Brain microvascular endothelial cell (primary cell): ENCODE results near the gene FOXP4.

Experiments
- DNase-seq: peaks from one replicate; pipeline ENCODE4 v3.0.0-alpha.2; 2020
- H3K27ac ChIP-seq: fragments of 250-450 bp; sonication (Bioruptor Pico); 2 replicates; pipeline ENCODE4 v1.5.1; 2020; ENCODE audit warnings: mild to moderate bottlenecking, moderate library complexity
- H3K27me3 ChIP-seq: fragments of 250-450 bp; sonication (Bioruptor Pico); replicated peaks from 2 replicates; pipeline ENCODE4 v1.5.1; 2020; ENCODE audit warnings: mild to moderate bottlenecking
- H3K36me3 ChIP-seq: fragments of 250-450 bp; sonication (Bioruptor Pico); replicated peaks from 2 replicates; pipeline ENCODE4 v1.5.1; 2020; ENCODE audit warnings: mild to moderate bottlenecking
- H3K4me3 ChIP-seq: 2 replicates; pipeline ENCODE4 v1.5.1; 2011; ENCODE audit warnings: low read depth, mild to moderate bottlenecking, control low read depth, low read length, moderate library complexity
- CTCF ChIP-seq: IDR thresholded peaks from 2 replicates; pipeline ENCODE4 v1.5.1; 2011; ENCODE audit warnings: low read depth, mild to moderate bottlenecking, moderate library complexity, low read length, control low read depth, inconsistent platforms; ENCODE audit errors: missing control alignments
- in situ Hi-C: cut with HindIII; loops from 2 replicates; pipeline ENCODE4 v1.10.0; 2017; ENCODE audit warnings: low sequenced_read_pairs, low pct_ligation_motif_present

FOXP4 gene

GRCh38 chr6:41519305-41519744 is 26.9 kb upstream of the FOXP4 start:
- no peak for TF ChIP-seq CTCF
- DNase-seq: no peak
- H3K27ac ChIP-seq: no peak overlapping the region
- no peak overlapping the region for H3K4me3 ChIP-seq
- in situ Hi-C loops: no loop called here
- H3K36me3 ChIP-seq: no peaks in the 10 kb centered on the region
- H3K27me3 ChIP-seq: peaks cover 3% of the 10 kb centered on the region

- DNase-seq: no peak
- Histone ChIP-seq H3K36me3 (no peaks in the 10 kb centered on the region), H3K4me3 (no peak overlapping the region), H3K27me3 (peaks cover 3% of the 10 kb centered on the region), H3K27ac (no peak overlapping the region)
- in situ Hi-C loops: no loop called here
- TF ChIP-seq CTCF: no peak
Measured at GRCh38 chr6:41519745-41520699, 26.2 kb upstream of the FOXP4 start.

- in situ Hi-C loops: no loop called here
- Histone ChIP-seq H3K4me3 (no peak overlapping the region), H3K27me3 (peaks cover 3% of the 10 kb centered on the region), H3K36me3 (no peaks in the 10 kb centered on the region), H3K27ac (no peak overlapping the region)
- DNase-seq: no peak
- TF ChIP-seq CTCF: no peak
Measured at GRCh38 chr6:41522780-41523548, 23.2 kb upstream of the FOXP4 start.

GRCh38 chr6:41523915-41524633 is 22.1 kb upstream of the FOXP4 start:
- no peak for TF ChIP-seq CTCF
- Histone ChIP-seq H3K4me3 (no peak overlapping the region), H3K27ac (no peak overlapping the region), H3K36me3 (no peaks in the 10 kb centered on the region), H3K27me3 (peaks cover 3% of the 10 kb centered on the region)
- no peak for DNase-seq
- in situ Hi-C loops: no loop called here

- no peaks in the 10 kb centered on the region for H3K36me3 ChIP-seq
- no peak for DNase-seq
- TF ChIP-seq CTCF: no peak
- no peak overlapping the region for H3K4me3 ChIP-seq
- H3K27ac ChIP-seq: no peak overlapping the region
- in situ Hi-C loops: no loop called here
- peaks cover 3% of the 10 kb centered on the region for H3K27me3 ChIP-seq
Measured at GRCh38 chr6:41524634-41525011, 21.6 kb upstream of the FOXP4 start.
